GM19467 (cell line): ENCODE data around the gene OTOGL.
"Not testable (repeated sequence)": the region's sequence is repeated elsewhere in the genome, so short reads cannot be mapped to it uniquely, and the experiment has no call there.

Experiments used
- ATAC-seq: cut with Tn5 transposase; IDR thresholded peaks from one replicate; pipeline ENCODE4 v1.9.1; 2021; ENCODE audit warnings: mild to moderate bottlenecking, moderate library complexity; ENCODE audit not compliant: unreplicated experiment

OTOGL gene

DNA sequence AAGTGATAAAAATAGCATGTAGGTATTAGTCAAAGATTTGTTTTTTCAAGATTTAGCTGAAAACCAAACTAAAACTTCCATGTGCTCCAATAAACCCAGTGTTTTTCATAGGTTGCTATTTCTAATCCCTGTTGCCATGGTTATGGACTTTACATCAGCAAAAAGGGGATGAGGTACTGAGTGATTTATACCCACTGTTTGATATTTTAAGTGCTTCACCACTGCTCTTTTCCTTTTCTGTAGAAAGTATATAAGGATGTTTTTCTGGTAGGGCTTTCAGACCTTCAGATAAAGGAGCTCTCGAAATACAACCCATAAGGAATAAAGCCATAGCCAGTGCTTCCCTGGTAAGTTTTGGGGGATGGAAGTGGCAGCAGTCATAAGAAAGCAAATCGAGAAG, at the start of gene OTOGL:
Gene OTOGL (plus strand): TSS at position 279 of the 400 bp plus-strand sequence. CDS start 109,895 bp downstream, outside the sequence.
- ATAC-seq = no peak

DNA sequence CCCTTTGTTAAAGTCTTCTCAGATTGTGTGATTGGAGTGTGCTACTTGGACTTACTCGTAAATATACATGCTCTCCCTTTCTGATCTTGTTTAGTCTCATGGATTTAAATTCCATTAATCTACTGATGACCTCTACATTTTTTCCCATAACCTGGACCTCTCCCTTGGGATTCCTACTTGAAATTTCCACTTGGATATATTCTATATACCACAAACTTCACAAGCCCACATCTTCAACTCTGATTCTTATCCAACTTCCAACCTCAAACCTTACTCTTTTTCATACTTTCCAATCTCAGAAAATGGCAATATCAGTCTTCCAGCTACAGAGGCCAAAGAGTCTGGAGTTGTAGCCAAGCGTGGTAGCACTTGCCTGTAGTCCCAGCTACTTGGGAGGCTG, 49.1 kb upstream of the OTOGL start:
- ATAC-seq = no peak

DNA sequence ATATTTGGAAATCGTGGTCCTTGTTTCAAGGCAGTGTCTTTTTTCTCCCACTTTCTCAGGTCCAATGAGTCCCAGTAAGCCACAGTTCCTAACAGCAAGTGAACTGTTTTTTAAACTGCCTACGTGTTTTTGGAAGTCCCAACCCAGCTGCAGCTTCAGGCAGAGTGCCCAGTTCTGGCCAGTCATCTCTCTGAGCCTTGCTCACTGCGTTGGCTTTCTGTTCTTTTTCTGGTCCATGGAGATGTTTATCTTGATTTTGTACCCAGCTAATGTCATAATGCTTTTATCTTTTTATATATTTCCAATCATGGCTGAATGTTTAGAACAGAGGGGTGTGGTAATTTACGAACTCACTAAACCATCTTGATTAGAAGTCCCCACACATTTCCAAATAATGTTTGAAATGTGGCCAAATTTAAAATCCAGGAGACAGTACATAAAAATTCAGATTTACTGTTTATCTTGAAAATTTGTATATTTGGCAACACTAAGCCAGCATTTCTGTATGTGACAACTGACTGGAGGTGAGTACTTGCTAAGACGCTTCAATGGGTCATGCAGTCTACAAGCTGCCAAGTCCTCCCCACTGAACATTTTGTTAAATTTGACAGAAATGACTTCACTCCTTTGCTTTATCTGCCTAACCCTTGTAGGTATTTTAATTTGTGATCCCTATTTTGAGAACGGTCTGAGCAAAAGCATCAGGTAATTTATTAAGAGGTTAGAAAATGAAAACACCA, 46.1 kb upstream of the OTOGL start:
- ATAC-seq = no peak

GRCh38 chr12:80056232-80056631, 43.1 kb upstream of the OTOGL start:
- ATAC-seq = no peak

DNA sequence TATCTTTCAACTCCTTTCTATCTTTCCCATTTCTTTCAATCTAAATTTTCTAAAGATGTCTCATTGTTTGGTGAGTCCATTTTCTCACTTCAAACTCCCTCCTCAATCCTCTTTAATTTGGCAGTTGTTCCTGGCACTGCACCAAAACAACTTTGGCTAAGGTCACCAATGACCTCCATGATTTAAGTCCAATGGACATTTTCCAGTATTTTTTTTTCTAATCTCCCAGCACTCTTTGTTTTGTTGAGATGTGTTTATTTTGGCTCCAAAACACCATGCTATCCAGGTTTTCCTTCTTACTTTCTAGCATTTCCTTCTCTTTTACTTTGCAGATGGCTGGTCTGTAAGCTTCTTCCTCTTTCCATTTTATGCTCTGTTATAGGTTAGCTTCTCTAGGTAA, 42.5 kb upstream of the OTOGL start:
- ATAC-seq = no peak

- no peak for ATAC-seq
These were observed 40.8 kb upstream of the OTOGL start for GRCh38 chr12:80058586-80058985.

- ATAC-seq = no peak
These were observed 40.2 kb upstream of the OTOGL start for GRCh38 chr12:80059102-80059501.

DNA sequence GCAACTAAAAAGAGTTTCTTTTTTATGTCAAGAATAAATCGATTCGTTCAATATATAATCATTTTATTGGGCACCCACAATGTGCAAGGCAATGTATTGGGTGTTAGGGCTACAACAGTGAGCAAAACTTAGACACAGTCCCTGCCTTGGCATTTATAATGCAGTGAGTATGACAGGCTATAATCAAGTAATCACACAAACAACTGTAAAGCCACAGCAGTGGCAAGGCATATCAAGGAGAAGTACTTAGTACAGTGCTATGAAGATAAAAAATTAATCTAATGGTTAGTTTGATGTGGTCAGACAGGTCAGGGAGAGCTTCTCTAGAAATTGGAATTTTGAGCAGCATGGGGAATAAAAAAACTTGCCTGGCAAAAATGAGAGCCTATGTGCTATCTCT, 39.5 kb upstream of the OTOGL start:
- ATAC-seq = no peak

DNA sequence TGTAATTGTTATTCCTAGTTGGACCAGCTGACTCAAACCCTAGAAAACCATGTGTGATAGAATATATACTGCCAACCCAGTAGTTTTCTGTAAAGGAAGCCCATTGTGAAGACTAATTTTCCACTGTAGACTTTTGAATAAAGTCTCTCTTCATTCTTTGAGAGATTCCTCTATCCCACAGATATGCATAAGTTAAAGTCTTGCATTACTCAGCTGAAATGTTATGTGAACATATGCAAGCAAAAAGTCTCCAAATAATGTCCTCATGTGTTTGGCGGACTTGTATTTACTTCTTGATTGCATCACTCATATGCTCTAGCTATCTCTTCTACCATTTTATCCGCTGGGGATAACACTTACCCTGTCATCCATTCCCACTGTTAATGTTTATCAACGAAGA, 35.1 kb upstream of the OTOGL start:
- ATAC-seq = no peak

DNA sequence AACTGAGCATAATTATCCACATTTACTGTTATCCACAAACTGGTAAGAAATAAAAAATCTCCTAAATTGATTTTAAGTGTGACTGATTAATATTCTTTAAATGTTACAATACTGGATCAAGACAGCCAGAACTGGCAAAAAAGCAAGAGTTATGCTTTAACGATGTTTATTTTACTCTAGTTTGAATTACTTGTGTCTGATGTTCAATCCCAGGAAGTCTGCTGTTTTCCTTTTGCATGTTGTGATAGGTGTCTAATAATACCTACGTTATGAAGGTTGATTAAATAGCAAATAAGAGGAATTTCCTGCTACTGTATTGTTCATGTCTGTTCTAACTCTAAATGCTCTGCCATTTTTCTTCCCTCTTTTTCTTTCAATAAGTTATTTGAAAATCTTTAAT, 34.4 kb upstream of the OTOGL start:
- ATAC-seq = no peak

DNA sequence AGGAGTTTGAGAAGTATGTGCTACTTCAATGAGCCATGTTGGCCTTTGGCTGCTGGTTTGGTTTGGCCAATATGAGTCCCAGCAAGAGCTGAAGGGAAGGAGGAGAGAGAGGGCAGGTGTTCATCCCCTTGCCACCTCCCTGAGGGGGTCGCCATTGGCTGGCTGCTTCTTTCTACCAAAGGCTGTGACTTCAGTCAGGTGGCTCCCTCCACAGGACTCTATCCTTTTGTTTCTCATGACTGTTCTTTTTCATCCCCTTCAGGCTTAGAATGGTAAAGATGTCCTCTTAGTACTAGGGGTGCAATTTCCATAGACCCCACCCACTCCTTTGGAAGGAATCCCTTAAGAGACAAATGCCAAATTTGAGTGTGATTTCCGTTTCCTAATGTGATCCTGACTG, 31.2 kb upstream of the OTOGL start:
- no peak for ATAC-seq

DNA sequence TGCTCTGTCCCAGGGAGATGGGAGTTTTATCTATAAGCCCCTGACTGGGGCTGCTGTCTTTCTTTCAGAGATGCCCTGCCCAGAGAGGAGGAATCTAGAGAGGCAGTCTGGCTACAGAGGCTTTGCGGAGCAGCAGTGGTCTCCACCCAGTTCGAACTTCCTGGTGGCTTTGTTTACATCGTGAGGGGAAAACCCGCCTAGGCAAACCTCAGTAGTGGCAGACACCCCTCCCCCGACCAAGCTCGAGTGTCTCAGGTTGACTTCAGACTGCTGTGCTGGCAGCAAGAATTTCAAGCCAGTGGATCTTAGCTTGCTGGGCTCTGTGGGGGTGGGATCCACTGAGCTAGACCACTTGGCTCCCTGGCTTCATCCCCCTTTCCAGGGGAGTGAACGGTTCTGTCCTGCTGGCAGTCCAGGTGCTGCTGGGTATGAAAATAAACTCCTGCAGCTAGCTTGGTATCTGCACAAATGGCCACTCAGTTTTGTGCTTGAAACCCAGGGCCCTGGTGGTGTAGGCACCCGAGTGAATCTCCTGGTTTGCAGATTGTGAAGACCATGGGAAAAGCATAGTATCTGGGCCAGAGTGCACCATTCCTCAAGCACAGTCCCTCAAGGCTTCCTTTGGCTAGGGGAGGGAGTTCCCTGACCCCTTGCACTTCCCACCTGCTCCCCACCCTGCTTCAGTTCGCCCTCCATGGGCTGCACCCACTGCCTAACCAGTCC, 15.3 kb upstream of the OTOGL start:
- not testable (repeated sequence) for ATAC-seq

GRCh38 chr12:80086025-80086424, 13.3 kb upstream of the OTOGL start:
- no peak for ATAC-seq

DNA sequence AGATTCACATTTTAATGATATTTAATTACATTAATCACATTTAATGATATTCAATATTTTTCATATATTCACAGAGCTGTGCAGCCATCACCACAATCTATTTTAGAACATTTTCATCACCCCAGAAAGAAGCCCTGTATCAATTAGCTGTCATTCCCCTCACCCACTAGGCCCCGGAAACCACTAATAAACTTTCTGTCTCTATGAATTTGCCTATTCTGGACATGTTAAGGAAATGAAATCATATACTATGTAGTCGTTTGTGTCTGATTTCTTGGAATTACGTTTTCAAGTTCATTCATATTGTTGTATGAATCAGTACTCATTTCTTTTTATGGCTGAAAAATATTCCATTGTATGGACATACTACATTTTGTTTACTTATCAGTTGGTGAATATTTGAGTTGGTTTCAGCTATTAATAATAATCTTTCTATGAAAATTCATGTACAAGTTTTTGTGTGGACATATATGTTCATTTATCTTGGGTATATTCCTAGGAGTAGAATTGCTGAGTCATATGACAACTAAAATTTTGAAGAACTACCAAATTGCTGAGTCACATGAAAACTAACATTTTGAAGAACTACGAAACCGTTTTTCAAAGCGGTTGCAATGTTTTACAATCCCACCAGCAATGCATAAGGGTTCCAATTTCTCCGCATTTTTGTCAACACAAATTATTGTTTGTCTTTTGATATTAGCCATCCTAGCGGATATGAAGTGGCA, 11.7 kb upstream of the OTOGL start:
- no peak for ATAC-seq

- ATAC-seq = no peak
These were observed 1.3 kb downstream of the OTOGL start for GRCh38 chr12:80100591-80100990.

DNA sequence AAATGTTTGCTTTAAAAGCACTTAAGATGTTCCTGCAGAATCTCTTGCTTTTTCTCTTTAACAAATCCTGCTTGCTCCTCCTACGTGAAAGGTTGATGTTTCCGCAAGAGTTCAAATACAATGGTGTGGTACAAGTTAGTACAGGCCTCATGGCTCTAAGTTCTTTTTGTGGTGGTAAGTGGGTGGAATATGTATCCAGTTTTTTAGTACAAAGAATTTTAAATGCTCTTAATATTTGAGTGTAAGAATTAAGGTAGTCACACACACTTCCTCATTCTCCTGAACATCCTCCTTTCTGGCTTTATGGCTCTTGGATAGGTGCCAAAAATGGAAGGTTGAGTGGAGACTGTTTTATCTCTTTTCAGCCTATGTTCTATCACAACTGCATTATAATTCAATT, 1.8 kb downstream of the OTOGL start:
- ATAC-seq = no peak

DNA sequence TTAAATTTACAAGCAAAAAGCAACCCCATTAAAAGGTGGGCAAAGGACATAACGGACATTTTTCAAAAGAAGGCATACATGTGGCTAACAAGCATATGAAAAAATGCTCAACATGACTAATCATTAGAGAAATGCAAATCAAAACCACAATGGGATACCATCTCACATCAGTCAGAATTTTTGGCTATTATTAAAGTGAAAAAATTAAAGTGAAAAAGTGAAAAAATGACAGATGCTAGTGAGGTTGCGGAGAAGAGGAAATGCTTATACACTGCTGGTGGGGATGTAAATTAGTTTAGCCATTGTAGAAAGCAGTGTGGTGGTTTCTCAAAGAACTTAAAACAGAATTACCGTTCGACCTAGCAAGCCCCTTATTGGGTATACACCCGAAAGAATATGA, 7.9 kb downstream of the OTOGL start:
- no peak for ATAC-seq

DNA sequence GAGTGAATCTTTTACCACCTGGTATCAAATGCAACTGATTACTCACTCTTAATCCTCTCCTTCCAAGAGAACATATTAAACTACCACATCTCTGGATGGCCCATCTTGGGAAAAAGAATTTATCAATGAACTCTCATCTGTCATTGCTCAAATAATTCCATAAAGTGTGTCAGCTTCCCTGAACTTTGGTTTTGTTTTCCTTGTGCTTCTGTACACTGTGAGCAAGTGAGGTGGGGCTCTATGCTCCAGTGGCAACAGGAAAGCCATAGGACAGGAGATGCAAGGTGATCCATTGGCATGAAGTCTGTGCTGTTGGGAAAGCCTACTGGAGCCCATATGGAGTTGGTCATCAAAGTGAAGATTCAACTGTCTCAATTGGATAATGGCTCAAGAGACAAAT, 17.4 kb downstream of the OTOGL start:
- no peak for ATAC-seq

DNA sequence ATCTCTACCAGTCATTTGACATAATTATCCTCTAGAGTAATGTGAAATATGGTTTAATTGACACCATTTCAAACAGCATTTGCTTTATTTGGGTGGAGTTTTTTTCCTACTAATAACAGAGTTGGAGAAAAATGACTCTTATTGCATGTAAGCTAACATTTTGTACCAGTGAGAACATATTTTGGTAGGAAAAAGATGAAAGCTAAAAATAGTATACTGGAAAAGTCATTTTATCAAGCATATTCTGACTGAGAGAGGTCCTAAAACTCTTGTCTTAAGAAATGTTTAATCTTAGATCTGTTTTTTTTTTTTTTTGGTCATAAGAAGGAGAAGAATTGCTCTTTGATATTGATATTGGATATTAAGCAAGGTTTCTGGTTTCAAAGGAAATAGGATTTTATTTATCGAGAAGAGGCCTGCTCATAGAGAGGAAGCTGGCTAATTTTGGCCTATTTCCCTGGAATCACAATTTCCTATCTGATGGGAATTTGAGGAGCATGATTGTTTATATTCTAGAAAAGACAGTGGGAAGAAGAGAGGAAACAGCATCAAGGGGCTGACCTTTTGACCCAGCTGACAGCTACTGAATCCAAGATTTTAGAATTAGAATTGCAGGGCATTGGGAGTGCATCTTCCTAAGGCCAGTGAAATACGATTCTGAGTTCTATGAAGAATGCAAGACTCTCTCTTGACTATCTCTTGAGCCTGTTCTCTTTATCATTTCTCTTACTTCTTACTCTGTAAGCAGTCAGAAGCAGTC, 19.4 kb downstream of the OTOGL start:
- ATAC-seq = no peak

- ATAC-seq = no peak
These were observed 21.7 kb downstream of the OTOGL start for GRCh38 chr12:80120994-80121393.

- ATAC-seq = no peak
These were observed 22.3 kb downstream of the OTOGL start for GRCh38 chr12:80121661-80122060.
